HCT116 (cell line): ENCODE measurements around the gene MBNL2. TPM values are rescaled to one million over a fixed set of nuclear protein-coding genes. Genes with fewer than 3 reads are reported as not detected.

Experiments used
- ATAC-seq: fragments of 200-7000 bp; cut with Tn5 transposase; 2 replicates; pipeline ENCODE4 v1.9.1; 2020; ENCODE audit warnings: mild to moderate bottlenecking, moderate library complexity
- BruUV-seq: library from RNA; stranded (reverse); fragments of 400-500 nt; replicated peaks from 2 replicates; lab custom pipeline; 2021; lab: Mats Ljungman, UMichigan
- CTCF ChIA-PET: fragments of 300-600 bp; sonication (Branson Sonifier 250); formaldehyde crosslinking; loops from one replicate; lab custom pipeline; 2021; ENCODE audit warnings: antibody characterized with exemption; lab: Charles Lee
- POLR2A ChIA-PET: fragments of 300-600, 350-600 bp; sonication (Branson Sonifier 250); formaldehyde crosslinking; loops from one replicate; lab custom pipeline; 2021; ENCODE audit warnings: antibody characterized with exemption; lab: Charles Lee
- RAD21 ChIA-PET, 2 experiments: fragments of 300-600 bp; sonication (Branson Sonifier 250); formaldehyde crosslinking; loops; one replicate each; lab custom pipeline; 2023; ENCODE audit warnings: low total read pairs in 2 of 2; ENCODE audit not compliant: uncharacterized antibody in 2 of 2, unreplicated experiment in 2 of 2, low non-redundant PET in 1 of 2; lab: Charles Lee
- DNase-seq: peaks from one replicate; pipeline ENCODE4 v3.0.0-alpha.2; 2010; ENCODE audit warnings: low read depth, low spot score
- H2AFZ ChIP-seq: fragments of 200-600 bp; shearing (Covaris generic), sonication (generic); 2 replicates; pipeline ENCODE4 v1.6.1; 2017; ENCODE audit warnings: low read depth, mixed run types, mixed read lengths, antibody characterized with exemption, low read length; ENCODE audit not compliant: poor library complexity, severe bottlenecking
- H3K27ac ChIP-seq: 2 replicates; pipeline ENCODE4 v1.5.1; 2012; ENCODE audit warnings: low read depth, low read length
- H3K27me3 ChIP-seq: fragments of 200-600 bp; sonication (generic); 2 replicates; pipeline ENCODE4 v1.6.1; 2016; ENCODE audit warnings: mixed run types, low read length, mixed read lengths; ENCODE audit not compliant: insufficient read depth
- H3K36me3 ChIP-seq, 2 experiments: fragments of 200-500 bp in 1 of 2; fragments of 200-600 bp in 1 of 2; sonication (Bioruptor generic) in 1 of 2; sonication (generic) in 1 of 2; 2 replicates each; pipeline versions ENCODE4 v1.5.1 to v1.6.1; 2014 to 2016; ENCODE audit warnings: low read length in 2 of 2, inconsistent platforms in 1 of 2, mixed read lengths in 1 of 2, mixed run types in 1 of 2; ENCODE audit not compliant: insufficient read depth in 2 of 2, control insufficient read depth in 1 of 2
- H3K4me1 ChIP-seq, 2 experiments: fragments of 200-600 bp in 1 of 2; sonication (generic) in 1 of 2; 2 replicates each; pipeline versions ENCODE4 v1.5.1 to v1.6.1; 2012 to 2017; ENCODE audit warnings: low read length in 2 of 2, inconsistent platforms in 1 of 2, mild to moderate bottlenecking in 1 of 2, mixed read lengths in 1 of 2, mixed run types in 1 of 2, moderate library complexity in 1 of 2; ENCODE audit not compliant: insufficient read depth in 2 of 2, control insufficient read depth in 1 of 2
- H3K4me2 ChIP-seq: fragments of 200-600 bp; sonication (generic); 2 replicates; pipeline ENCODE4 v1.6.1; 2017; ENCODE audit warnings: mixed run types, low read length, mixed read lengths
- H3K4me3 ChIP-seq, 2 experiments: fragments of 200-600 bp in 1 of 2; sonication (generic) in 1 of 2; replicated peaks in 1 of 2; 2 replicates each; pipeline ENCODE4 v1.5.1; 2011 to 2016; ENCODE audit warnings: low read length in 2 of 2, control low read depth in 1 of 2, low read depth in 1 of 2, mild to moderate bottlenecking in 1 of 2, mixed read lengths in 1 of 2, mixed run types in 1 of 2
- H3K79me2 ChIP-seq: fragments of 200-600 bp; sonication (generic); 2 replicates; pipeline ENCODE4 v1.6.1; 2017; ENCODE audit warnings: mild to moderate bottlenecking, mixed run types, low read length, moderate library complexity, mixed read lengths; ENCODE audit not compliant: insufficient read depth
- H3K9ac ChIP-seq: fragments of 200-600 bp; sonication (generic); 2 replicates; pipeline ENCODE4 v1.6.1; 2016; ENCODE audit warnings: low read length, mixed read lengths
- H3K9me2 ChIP-seq: fragments of 200-600 bp; sonication (generic), shearing (Covaris generic); 2 replicates; pipeline ENCODE4 v1.6.1; 2017; ENCODE audit warnings: mixed run types, mild to moderate bottlenecking, moderate library complexity; ENCODE audit not compliant: insufficient read depth
- H3K9me3 ChIP-seq, 2 experiments: fragments of 200-500 bp in 1 of 2; fragments of 200-600 bp in 1 of 2; sonication (Bioruptor generic) in 1 of 2; sonication (generic) in 1 of 2; 2 replicates each; pipeline ENCODE4 v1.6.1; 2014 to 2017; ENCODE audit warnings: low read length in 2 of 2, mixed read lengths in 2 of 2, inconsistent platforms in 1 of 2, low read depth in 1 of 2, mild to moderate bottlenecking in 1 of 2, mixed run types in 1 of 2, moderate library complexity in 1 of 2; ENCODE audit not compliant: control insufficient read depth in 1 of 2, insufficient read depth in 1 of 2
- H4K20me1 ChIP-seq: fragments of 200-600 bp; sonication (generic), shearing (Covaris generic); 2 replicates; pipeline ENCODE4 v1.6.1; 2017; ENCODE audit warnings: mixed run types, mild to moderate bottlenecking, moderate library complexity; ENCODE audit not compliant: insufficient read depth
- ATF3 ChIP-seq: IDR thresholded peaks from 2 replicates; pipeline ENCODE4 v1.6.1; 2012
- CBX3 ChIP-seq: IDR thresholded peaks from 2 replicates; pipeline ENCODE4 v1.6.1; 2012; ENCODE audit warnings: low read depth
- CEBPB ChIP-seq: IDR thresholded peaks from 2 replicates; pipeline ENCODE4 v1.6.1; 2012; ENCODE audit warnings: low read depth
- CTCF ChIP-seq, 3 experiments: fragments of 200-600 bp in 1 of 3; sonication (generic) in 1 of 3; IDR thresholded peaks in 2 of 3; conservative IDR thresholded peaks in 1 of 3; 2 replicates each; pipeline ENCODE4 v1.5.1; 2012 to 2017; ENCODE audit warnings: low read depth in 2 of 3, low read length in 2 of 3, antibody characterized with exemption in 1 of 3, borderline replicate concordance in 1 of 3, control low read depth in 1 of 3, mild to moderate bottlenecking in 1 of 3, mixed read lengths in 1 of 3, mixed run types in 1 of 3, moderate library complexity in 1 of 3; ENCODE audit not compliant: insufficient read depth in 1 of 3
- EGR1 ChIP-seq: IDR thresholded peaks from 2 replicates; pipeline ENCODE4 v1.6.1; 2012; ENCODE audit warnings: low read depth
- ELF1 ChIP-seq: IDR thresholded peaks from 2 replicates; pipeline ENCODE4 v1.6.1; 2012; ENCODE audit warnings: low read depth, borderline replicate concordance
- EZH2 ChIP-seq: fragments of 200-600 bp; sonication (generic); IDR thresholded peaks from 2 replicates; pipeline ENCODE4 v1.6.1; 2017; ENCODE audit warnings: antibody characterized with exemption, mixed run types
- EZH2phosphoT487 ChIP-seq: fragments of 200-600 bp; IDR thresholded peaks from 2 replicates; pipeline ENCODE4 v1.6.1; 2018; ENCODE audit warnings: antibody characterized with exemption, borderline replicate concordance
- FOSL1 ChIP-seq: IDR thresholded peaks from 2 replicates; pipeline ENCODE4 v1.6.1; 2012; ENCODE audit warnings: low read depth
- JUND ChIP-seq: IDR thresholded peaks from 2 replicates; pipeline ENCODE4 v1.6.1; 2012
- MAX ChIP-seq: IDR thresholded peaks from 2 replicates; pipeline ENCODE4 v1.6.1; 2012
- POLR2A ChIP-seq: IDR thresholded peaks from 2 replicates; pipeline ENCODE4 v1.7.0; 2011; ENCODE audit warnings: borderline replicate concordance; ENCODE audit not compliant: insufficient read depth, insufficient read length; ENCODE audit errors: extremely low read depth
- POLR2AphosphoS5 ChIP-seq: IDR thresholded peaks from 2 replicates; pipeline ENCODE4 v1.6.1; 2011; ENCODE audit warnings: mild to moderate bottlenecking, low read depth, low read length, moderate library complexity
- RAD21 ChIP-seq: IDR thresholded peaks from 2 replicates; pipeline ENCODE4 v1.6.1; 2012; ENCODE audit warnings: low read depth, mild to moderate bottlenecking
- SIN3A ChIP-seq: IDR thresholded peaks from 2 replicates; pipeline ENCODE4 v1.6.1; 2012; ENCODE audit warnings: low read depth
- SP1 ChIP-seq: IDR thresholded peaks from 2 replicates; pipeline ENCODE4 v1.6.1; 2012; ENCODE audit warnings: low read depth
- SRF ChIP-seq: IDR thresholded peaks from 2 replicates; pipeline ENCODE4 v1.6.1; 2012; ENCODE audit warnings: low read depth
- TCF7L2 ChIP-seq: IDR thresholded peaks from 2 replicates; pipeline ENCODE4 v1.7.0; 2011; ENCODE audit warnings: borderline replicate concordance, inconsistent platforms; ENCODE audit not compliant: insufficient read depth, insufficient read length; ENCODE audit errors: extremely low read depth
- YY1 ChIP-seq: IDR thresholded peaks from 2 replicates; pipeline ENCODE4 v1.6.1; 2011; ENCODE audit warnings: low read length, low read depth, moderate library complexity, mild to moderate bottlenecking; ENCODE audit not compliant: insufficient replicate concordance; ENCODE audit errors: extremely low read depth
- ZBTB33 ChIP-seq: IDR thresholded peaks from 2 replicates; pipeline ENCODE4 v1.6.1; 2011; ENCODE audit warnings: mild to moderate bottlenecking, low read length, moderate library complexity; ENCODE audit not compliant: insufficient replicate concordance; ENCODE audit errors: extremely low read depth
- ZFX ChIP-seq: fragments of 450-650 bp; IDR thresholded peaks from 2 replicates; pipeline ENCODE4 v1.6.1; 2017
- ZNF274 ChIP-seq: fragments of 200-500 bp; sonication (Bioruptor generic); IDR thresholded peaks from 2 replicates; pipeline ENCODE4 v1.6.1; 2014; ENCODE audit warnings: mild to moderate bottlenecking, low read depth, low read length, inconsistent platforms
- intact Hi-C: fragments of 100-400 bp; cut with micrococcal nuclease; formaldehyde crosslinking; loops from 2 replicates; pipeline ENCODE4 v1.10.0; 2022
- total RNA-seq: library from RNA; stranded (reverse); gene quantifications from one replicate; pipeline ENCODE4 v1.2.1, GENCODE V29; 2021; ENCODE audit not compliant: unreplicated experiment

Gene MBNL2
- total RNA-seq, 1 experiment from 2014 or later, result 73.9 TPM

- no peak for TF ChIP-seq ZNF274
- no peak for TF ChIP-seq SP1
- TF ChIP-seq EGR1, result no peak
- no peak for TF ChIP-seq RAD21
- no peak for TF ChIP-seq TCF7L2
- TF ChIP-seq EZH2, result no peak
- TF ChIP-seq, all 23 proteins: peak for 0
Observed at GRCh38 chr13:97385854-97386253, 163.7 kb downstream of the MBNL2 start (continued).

GRCh38 chr13:97386801-97387484, 164.8 kb downstream of the MBNL2 start:
- no peak overlapping the region for H3K27ac ChIP-seq
- ChIA-PET RAD21 (no interaction called here), POLR2A (no interaction called here), CTCF (no interaction called here)
- no TSS peak for BruUV-seq
- no peaks in the 10 kb centered on the region for H3K9me2 ChIP-seq
- ATAC-seq (no peak), DNase-seq (no peak)
- peaks cover 4 to 10% of the 10 kb centered on the region in 2 experiments; a peak in 1 of 4 replicates for H3K36me3 ChIP-seq
- no peak overlapping the region for H3K4me3 ChIP-seq
- H3K4me2 ChIP-seq, result no peak overlapping the region
- H3K4me1 ChIP-seq, result no peaks in the 10 kb centered on the region
- H2AFZ ChIP-seq, result no peak overlapping the region
- H3K79me2 ChIP-seq, result no peaks in the 10 kb centered on the region
- no peaks in the 10 kb centered on the region for H3K27me3 ChIP-seq
- intact Hi-C loops, result no loop called here
- H4K20me1 ChIP-seq, result no peaks in the 10 kb centered on the region
- no peaks in the 10 kb centered on the region for H3K9me3 ChIP-seq
- H3K9ac ChIP-seq, result no peak overlapping the region
- TF ChIP-seq FOSL1 (no peak), JUND (no peak), CBX3 (no peak), ZBTB33 (no peak), EZH2 (no peak), ZNF274 (no peak), POLR2A (no peak), EZH2phosphoT487 (no peak), TCF7L2 (no peak), RAD21 (no peak), MAX (no peak), ATF3 (no peak), SRF (no peak), YY1 (no peak), ZFX (no peak), CEBPB (no peak), POLR2AphosphoS5 (no peak), SIN3A (no peak), CTCF (IDR thresholded peaks at IDR 0.05 in 2 of 3, conservative IDR thresholded peaks at IDR 0.05 in 1 of 3; ENCODE audit: borderline replicate concordance in 1 of 3, insufficient read depth in 1 of 3, low read depth in 2 of 3, low read length in 2 of 3) (no peak), ELF1 (no peak)
